NB4 (cell line): ENCODE measurements around the gene CDY1B.
"Not testable (repeated sequence)": the region's sequence is repeated elsewhere in the genome, so short reads cannot be mapped to it uniquely, and the experiment has no call there.

Experiments
- DNase-seq: peaks from one replicate; pipeline ENCODE4 v3.0.0; 2010; ENCODE audit warnings: low read depth
- H3K4me3 ChIP-seq: one replicate; pipeline ENCODE4 v1.5.1; 2011; ENCODE audit warnings: mild to moderate bottlenecking, low read depth, low read length, moderate library complexity

The CDY1B gene, protein sequence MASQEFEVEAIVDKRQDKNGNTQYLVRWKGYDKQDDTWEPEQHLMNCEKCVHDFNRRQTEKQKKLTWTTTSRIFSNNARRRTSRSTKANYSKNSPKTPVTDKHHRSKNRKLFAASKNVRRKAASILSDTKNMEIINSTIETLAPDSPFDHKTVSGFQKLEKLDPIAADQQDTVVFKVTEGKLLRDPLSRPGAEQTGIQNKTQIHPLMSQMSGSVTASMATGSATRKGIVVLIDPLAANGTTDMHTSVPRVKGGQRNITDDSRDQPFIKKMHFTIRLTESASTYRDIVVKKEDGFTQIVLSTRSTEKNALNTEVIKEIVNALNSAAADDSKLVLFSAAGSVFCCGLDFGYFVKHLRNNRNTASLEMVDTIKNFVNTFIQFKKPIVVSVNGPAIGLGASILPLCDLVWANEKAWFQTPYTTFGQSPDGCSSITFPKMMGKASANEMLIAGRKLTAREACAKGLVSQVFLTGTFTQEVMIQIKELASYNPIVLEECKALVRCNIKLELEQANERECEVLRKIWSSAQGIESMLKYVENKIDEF

DNA sequence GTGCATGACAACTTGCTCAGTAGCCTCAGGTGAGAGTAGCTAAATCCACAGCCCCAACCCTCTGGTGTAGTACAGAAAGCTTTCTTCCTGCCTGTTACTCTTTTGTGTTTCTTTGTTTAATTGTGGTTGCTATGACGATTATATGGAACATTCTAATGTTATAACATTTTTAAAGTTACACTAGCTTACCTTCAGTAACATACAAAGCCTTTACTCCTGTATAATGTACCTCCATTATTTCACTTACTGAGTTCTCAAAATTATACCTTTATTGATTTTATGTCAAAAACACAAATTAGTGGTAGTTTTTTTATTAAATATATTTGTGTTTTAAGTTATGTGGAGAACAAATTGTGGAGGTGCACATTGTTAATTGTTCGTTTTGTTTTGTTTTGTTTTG, at the start of gene CDY1B:
Gene CDY1B, minus strand, starts transcription at position 101 of the 400 bp plus-strand sequence. CDS start 331 bp downstream, outside the sequence.
- not testable (repeated sequence) for H3K4me3 ChIP-seq, DNase-seq

DNA sequence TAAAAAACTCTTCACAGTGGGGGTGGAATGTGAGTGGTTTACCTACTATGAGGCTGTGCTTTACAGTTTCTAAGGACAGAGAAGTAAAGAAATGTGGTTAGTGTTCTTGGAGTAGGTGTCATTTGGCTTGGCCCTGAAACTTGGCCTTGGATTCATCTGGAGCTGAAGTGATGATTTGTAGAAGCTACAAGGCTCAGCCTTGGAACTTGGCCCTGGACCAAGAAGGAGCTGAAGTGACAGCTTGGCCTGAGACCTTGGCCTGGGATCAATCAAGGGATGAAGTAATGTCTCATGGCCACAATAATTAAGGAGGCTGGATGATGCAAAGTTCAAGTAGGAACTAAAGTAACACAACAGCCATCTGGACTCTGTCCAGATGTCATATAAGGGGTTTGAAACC, 1.7 kb upstream of the CDY1B start:
- H3K4me3 ChIP-seq, DNase-seq: not testable (repeated sequence)

DNA sequence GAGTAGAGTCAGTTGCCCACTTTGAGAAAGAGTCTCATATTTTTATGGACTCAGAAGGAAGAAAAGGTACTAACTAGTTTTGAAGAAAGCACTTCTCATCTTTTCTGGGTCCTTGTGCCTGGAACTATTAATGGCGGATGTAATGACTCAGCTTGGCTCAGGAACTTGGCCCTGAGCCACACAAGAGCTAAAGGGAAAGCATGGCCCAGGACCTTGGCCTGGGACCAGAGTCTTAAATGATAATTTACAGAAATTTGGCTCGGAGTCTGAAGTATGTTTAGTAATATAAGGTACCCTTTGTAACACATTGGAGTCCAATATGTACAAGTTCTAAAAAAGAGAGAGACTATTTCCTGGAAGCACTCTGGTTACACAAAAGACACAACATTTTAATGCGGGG, 4.6 kb downstream of the CDY1B start:
- DNase-seq, H3K4me3 ChIP-seq: not testable (repeated sequence)

DNA sequence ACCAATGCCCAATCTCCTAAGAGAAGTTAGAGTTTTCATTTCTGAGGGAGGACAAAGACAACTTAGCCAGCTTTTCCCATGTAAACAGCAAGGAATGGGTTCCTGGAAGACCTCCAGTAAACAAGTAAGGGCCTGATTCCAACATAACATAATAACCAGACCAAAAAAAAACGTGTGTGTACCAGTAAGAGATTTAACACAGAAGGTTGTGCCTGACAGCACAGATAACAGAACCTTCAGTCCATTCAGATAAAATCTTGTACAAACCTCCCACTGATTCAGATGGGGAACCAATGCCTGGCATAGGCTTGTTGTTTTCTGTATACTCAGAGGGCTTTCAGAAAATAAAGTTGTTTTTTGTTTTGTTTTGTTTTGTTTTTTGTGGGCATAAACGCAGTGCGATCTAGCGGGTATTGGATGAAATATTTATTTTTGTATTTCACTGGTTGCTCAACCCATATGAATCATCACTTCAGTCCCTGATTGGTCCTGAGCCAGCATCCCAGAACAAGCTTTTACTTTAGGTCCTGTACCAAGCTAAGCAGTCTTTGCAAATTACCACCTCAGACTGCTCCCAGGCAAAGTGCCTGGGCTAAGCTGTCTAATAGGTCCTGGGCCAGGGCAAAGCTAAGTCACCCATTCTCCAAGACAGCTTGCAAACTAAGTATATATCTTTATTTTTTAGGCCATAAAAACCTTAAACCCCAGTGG, 8.7 kb downstream of the CDY1B start:
- not testable (repeated sequence) for H3K4me3 ChIP-seq, DNase-seq

DNA sequence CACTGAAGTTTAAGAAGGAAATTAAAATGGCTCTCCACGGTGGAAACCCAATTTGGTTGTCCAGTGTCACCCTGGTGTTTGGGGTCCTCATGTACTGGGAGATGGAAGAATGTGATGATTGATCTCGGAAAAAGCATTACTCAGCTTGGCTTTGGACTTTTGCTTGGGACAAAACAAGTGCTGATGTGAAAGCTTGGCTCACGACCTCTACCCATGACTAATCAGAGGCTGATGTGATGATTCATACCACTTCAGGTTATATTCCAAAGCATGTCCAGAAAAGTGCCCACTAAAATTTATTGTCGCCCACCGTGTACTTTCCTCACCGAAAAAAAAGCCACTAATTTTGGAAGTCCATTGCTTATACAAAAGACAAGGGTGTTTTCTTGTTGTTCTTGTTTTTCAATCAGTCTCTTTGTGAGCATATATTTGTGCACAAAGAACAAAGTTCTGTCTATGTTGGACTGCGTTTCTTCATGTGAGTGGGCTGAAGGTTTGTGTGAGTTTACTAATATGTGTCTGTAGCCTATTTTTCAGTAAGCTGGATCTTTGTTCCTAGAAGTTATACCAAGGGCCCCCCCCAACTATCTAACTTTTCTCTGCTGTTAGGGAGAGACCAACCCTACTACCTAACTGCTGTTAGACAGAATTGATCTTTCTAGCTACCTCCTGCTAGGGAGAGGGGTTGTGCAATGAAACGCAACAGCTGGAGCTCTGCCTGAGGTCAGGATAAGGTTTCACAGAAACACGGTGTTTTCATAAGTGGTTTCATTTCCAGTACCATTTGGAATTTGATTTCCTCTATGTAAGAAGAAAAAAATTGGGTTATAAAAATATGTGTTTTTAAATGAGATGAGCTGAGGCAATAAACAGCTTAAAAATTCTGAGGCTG, 21.4 kb downstream of the CDY1B start:
- DNase-seq, H3K4me3 ChIP-seq: not testable (repeated sequence)
